Uterus (tissue), 2 donors: ENCODE measurements around the gene RASGRP1.

Experiments
- CTCF ChIP-seq, 4 experiments: fragments of 200-600 bp in 2 of 4; fragments of 450-650 bp in 2 of 4; sonication (generic) in 2 of 4; IDR thresholded peaks; one replicate each; pipeline ENCODE4 v1.5.1; 2016 to 2019; ENCODE audit warnings: antibody characterized with exemption in 4 of 4, mild to moderate bottlenecking in 2 of 4, moderate library complexity in 1 of 4
- POLR2A ChIP-seq, 2 donors: fragments of 450-650 bp; IDR thresholded peaks; one replicate each; pipeline ENCODE4 v1.6.1; 2016; ENCODE audit warnings: antibody characterized with exemption in 2 of 2, mild to moderate bottlenecking in 1 of 2, moderate library complexity in 1 of 2

- TF ChIP-seq CTCF (IDR thresholded peaks at IDR 0.05) (no peak), POLR2A (IDR thresholded peaks at IDR 0.05) (no peak)
These were observed 123.5 kb downstream of the RASGRP1 start for GRCh38 chr15:38441130-38441519.
